ENCODE results near the gene USH2A.

Gene USH2A

DNA sequence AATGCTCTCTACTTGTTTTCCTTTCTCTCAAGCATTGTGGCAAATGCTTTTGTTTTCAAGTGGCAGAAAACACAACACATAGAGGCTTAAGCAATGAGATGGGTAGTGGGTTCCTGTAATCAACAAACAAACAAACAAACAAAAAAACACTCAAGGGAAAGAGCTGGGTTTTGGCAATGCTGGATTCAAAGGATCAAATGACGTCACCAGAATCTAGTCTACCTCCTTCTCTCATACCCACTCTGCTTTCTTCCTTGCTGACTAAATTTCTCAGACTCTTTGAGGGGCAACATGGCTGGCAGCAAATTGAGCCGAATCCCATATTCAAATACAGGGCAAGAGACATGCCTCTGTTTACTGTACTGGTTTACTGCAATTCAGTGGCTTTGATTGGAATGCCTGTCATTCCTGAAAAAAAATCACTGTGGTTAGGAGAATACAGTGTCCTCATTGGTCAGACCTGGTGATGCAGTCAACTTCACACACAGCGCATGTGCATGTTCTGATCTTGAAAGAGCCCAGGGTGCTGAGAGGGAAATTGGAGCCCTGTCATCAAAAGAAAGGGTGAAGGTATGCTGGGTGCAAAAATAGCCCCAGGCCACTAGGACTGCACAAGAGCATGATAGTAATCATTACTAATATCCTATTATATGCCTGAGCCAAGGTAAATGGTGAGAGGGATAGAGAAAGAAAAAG lies 500.0 kb downstream of the USH2A start:
- ChIA-PET CTCF (no interaction called here), POLR2A (ENCODE audit: low non-redundant PET) (no interaction called here)
- TF ChIP-seq, protein P1, sequence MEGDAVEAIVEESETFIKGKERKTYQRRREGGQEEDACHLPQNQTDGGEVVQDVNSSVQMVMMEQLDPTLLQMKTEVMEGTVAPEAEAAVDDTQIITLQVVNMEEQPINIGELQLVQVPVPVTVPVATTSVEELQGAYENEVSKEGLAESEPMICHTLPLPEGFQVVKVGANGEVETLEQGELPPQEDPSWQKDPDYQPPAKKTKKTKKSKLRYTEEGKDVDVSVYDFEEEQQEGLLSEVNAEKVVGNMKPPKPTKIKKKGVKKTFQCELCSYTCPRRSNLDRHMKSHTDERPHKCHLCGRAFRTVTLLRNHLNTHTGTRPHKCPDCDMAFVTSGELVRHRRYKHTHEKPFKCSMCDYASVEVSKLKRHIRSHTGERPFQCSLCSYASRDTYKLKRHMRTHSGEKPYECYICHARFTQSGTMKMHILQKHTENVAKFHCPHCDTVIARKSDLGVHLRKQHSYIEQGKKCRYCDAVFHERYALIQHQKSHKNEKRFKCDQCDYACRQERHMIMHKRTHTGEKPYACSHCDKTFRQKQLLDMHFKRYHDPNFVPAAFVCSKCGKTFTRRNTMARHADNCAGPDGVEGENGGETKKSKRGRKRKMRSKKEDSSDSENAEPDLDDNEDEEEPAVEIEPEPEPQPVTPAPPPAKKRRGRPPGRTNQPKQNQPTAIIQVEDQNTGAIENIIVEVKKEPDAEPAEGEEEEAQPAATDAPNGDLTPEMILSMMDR (conservative IDR thresholded peaks at IDR 0.05; ENCODE audit: low read depth): no peak
- no peak overlapping the region for H3K27ac ChIP-seq
- DNase-seq (ENCODE audit: low spot score): peak; percentile 4

DNA sequence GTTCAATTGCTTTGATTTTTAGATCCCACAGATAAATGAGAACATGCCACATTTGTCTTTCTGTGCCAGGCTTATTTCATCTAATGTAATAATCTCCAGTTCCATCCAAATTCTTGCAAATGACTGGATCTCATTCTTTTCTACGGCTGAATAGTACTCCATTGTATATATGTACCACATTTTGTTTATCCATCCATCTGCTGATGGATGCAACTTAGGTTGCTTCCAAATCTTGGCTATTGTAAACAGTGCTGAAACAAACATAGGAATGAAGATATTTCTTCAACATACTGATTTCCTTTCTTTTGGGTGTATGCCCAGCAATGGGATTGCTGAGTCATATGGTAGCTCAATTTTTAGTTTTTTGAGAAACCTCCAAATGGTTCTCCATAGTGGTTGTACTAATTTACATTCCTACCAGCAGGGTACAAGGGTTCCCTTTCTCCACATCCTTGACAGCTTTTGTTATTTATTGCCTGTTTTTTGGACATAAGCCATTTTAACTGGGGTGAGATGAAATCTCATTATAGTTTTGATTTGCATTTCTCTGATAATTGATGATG lies 511.8 kb downstream of the USH2A start:
- no peak for DNase-seq (ENCODE audit: low spot score)
- TF ChIP-seq, protein P1 (conservative IDR thresholded peaks at IDR 0.05; ENCODE audit: low read depth): no peak
- ChIA-PET CTCF (interaction anchor here (0.6 kb wide), 1 partner anchor 1249 kb away, joined by 4 read pairs; no protein-coding TSS in a partner anchor), POLR2A (ENCODE audit: low non-redundant PET) (no interaction called here)
- no peak overlapping the region for H3K27ac ChIP-seq

- ChIA-PET CTCF (no interaction called here), POLR2A (ENCODE audit: low non-redundant PET) (no interaction called here)
- TF ChIP-seq, protein P1 (conservative IDR thresholded peaks at IDR 0.05; ENCODE audit: low read depth): no peak
Measured at GRCh38 chr1:215905493-215906115, 517.6 kb downstream of the USH2A start.

GRCh38 chr1:215900684-215901083 lies 522.6 kb downstream of the USH2A start:
- TF ChIP-seq, protein P1 (conservative IDR thresholded peaks at IDR 0.05; ENCODE audit: low read depth): no peak
- no peak for DNase-seq (ENCODE audit: low spot score)
- CTCF ChIA-PET: no interaction called here
- POLR2A ChIA-PET (ENCODE audit: low non-redundant PET): no interaction called here
- H3K27ac ChIP-seq: no peak overlapping the region

More at GRCh38 chr1:215905493-215906115, 517.6 kb downstream of the USH2A start:
- no peak for DNase-seq (ENCODE audit: low spot score)
- no peak overlapping the region for H3K27ac ChIP-seq

DNA sequence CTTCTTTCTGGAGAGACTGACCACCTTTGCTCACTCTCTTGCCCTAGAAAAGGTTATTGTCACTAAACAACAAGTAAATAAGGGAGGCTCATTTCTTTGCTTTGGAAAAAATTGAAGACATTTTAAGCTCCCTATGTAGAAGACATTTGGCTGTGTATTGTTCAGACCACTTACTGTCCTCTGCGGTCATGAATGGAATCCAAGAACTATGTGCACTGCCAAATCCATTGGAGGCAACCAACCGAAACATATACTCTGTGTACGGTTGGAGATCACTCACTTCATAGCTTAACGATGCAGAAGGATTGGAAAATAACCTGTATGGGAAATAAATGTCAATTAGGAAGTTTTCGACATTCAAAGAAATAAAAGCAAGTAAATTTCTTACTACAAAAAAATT lies 523.3 kb downstream of the USH2A start:
- TF ChIP-seq, protein P1 (conservative IDR thresholded peaks at IDR 0.05; ENCODE audit: low read depth): no peak
- DNase-seq (ENCODE audit: low spot score): no peak
- CTCF ChIA-PET: no interaction called here

DNA sequence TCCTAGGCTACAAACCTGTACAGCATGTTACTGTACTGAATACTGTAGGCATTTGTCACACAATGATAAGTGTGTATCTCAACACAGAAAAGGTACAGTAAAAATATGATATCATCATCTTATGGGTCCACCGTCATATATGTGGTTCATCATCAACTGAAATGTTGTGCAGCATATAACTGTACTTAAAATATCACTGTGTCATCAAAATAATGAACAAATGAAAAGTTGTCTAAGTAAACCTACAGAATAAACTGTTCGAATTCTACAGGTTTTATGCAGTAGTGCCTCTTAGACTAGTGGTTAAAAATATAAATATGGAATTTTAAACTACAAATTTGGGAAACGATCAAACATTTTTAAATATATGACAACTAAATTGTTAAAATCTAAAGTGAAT lies 527.4 kb downstream of the USH2A start:
- no peak overlapping the region for H3K27ac ChIP-seq
- TF ChIP-seq, protein P1 (conservative IDR thresholded peaks at IDR 0.05; ENCODE audit: low read depth): no peak
- POLR2A ChIA-PET (ENCODE audit: low non-redundant PET): no interaction called here
- CTCF ChIA-PET: no interaction called here
- no peak for DNase-seq (ENCODE audit: low spot score)

More for the DNA sequence above, 523.3 kb downstream of the USH2A start:
- no peak overlapping the region for H3K27ac ChIP-seq
- POLR2A ChIA-PET (ENCODE audit: low non-redundant PET): interaction anchor here (0.5 kb wide), 1 partner anchor 239 kb away, joined by 3 read pairs; no protein-coding TSS in a partner anchor

Data from RWPE1 (cell line).